H1 (cell line): Measurements from ENCODE around the gene PPIA. TPM values are rescaled to one million over a fixed set of nuclear protein-coding genes. Genes with fewer than 3 reads are reported as not detected.

Experiments used
- CTCF ChIA-PET: fragments of 300-600 bp; sonication (Branson Sonifier 250); formaldehyde crosslinking; loops from one replicate; lab custom pipeline; 2021; ENCODE audit not compliant: partially characterized antibody; lab: Charles Lee
- POLR2A ChIA-PET: fragments of 300-600 bp; sonication (Branson Sonifier 250); formaldehyde crosslinking; loops from one replicate; lab custom pipeline; 2021; ENCODE audit warnings: inconsistent platforms; ENCODE audit not compliant: partially characterized antibody; lab: Charles Lee
- DNase-seq, 2 experiments: peaks; one replicate each; pipeline versions ENCODE4 v3.0.0 to v3.0.0-alpha.2; 2010 to 2022; ENCODE audit warnings: low spot score in 2 of 2, low read depth in 1 of 2, mixed read lengths in 1 of 2
- FAIRE-seq: peaks from 2 replicates; lab custom pipeline; 2011; peaks lifted over from hg19 to GRCh38; lab: Jason Lieb, UNC
- H2AFZ ChIP-seq: 2 replicates; pipeline ENCODE4 v1.8.1; 2012; ENCODE audit warnings: low read length, inconsistent platforms
- H2AK5ac ChIP-seq: 2 replicates; pipeline ENCODE4 v1.6.1; 2013; ENCODE audit warnings: low read depth, low read length
- H2BK120ac ChIP-seq: replicated peaks from 2 replicates; pipeline ENCODE3; 2013; ENCODE audit warnings: low read depth, low read length, inconsistent platforms
- H2BK12ac ChIP-seq: 2 replicates; pipeline ENCODE4 v1.6.1; 2013; ENCODE audit warnings: low read depth, low read length
- H2BK15ac ChIP-seq: 2 replicates; pipeline ENCODE4 v1.6.1; 2013; ENCODE audit warnings: low read length
- H2BK20ac ChIP-seq: 2 replicates; pipeline ENCODE4 v1.6.1; 2013; ENCODE audit warnings: low read length
- H2BK5ac ChIP-seq: 2 replicates; pipeline ENCODE4 v1.6.1; 2013; ENCODE audit warnings: low read depth, low read length
- H3K14ac ChIP-seq: 2 replicates; pipeline ENCODE4 v1.6.1; 2013; ENCODE audit warnings: inconsistent platforms; ENCODE audit not compliant: insufficient read length
- H3K18ac ChIP-seq: 2 replicates; pipeline ENCODE4 v1.6.1; 2013; ENCODE audit warnings: low read length; ENCODE audit errors: extremely low read depth
- H3K23ac ChIP-seq: 2 replicates; pipeline ENCODE4 v1.6.1; 2013; ENCODE audit warnings: inconsistent platforms; ENCODE audit not compliant: insufficient read length
- H3K23me2 ChIP-seq: 2 replicates; pipeline ENCODE4 v1.6.1; 2013; ENCODE audit warnings: low read depth, low read length
- H3K27ac ChIP-seq: 2 replicates; pipeline ENCODE4 v1.6.1; 2011; ENCODE audit warnings: low read depth, low read length, inconsistent platforms
- H3K27me3 ChIP-seq, 4 experiments: replicated peaks in 1 of 4; 1 replicate in 1 of 4; 2 replicates in 3 of 4; pipeline versions ENCODE4 v1.6.1 to v1.8.1; 2011 to 2013; ENCODE audit warnings: low read length in 3 of 4, mild to moderate bottlenecking in 3 of 4, inconsistent platforms in 2 of 4, mixed read lengths in 2 of 4, moderate library complexity in 1 of 4; ENCODE audit not compliant: control insufficient read depth in 3 of 4, insufficient read depth in 3 of 4; ENCODE audit errors: extremely low read depth in 1 of 4
- H3K36me3 ChIP-seq, 4 experiments: 2 replicates each; pipeline versions ENCODE4 v1.6.1 to v1.8.1; 2011 to 2013; ENCODE audit warnings: mild to moderate bottlenecking in 4 of 4, low read length in 3 of 4, moderate library complexity in 2 of 4, control low read depth in 1 of 4, inconsistent platforms in 1 of 4; ENCODE audit not compliant: insufficient read depth in 4 of 4, control insufficient read depth in 2 of 4
- H3K4ac ChIP-seq: replicated peaks from 2 replicates; pipeline ENCODE3; 2013; ENCODE audit warnings: low read length, low read depth, mixed read lengths, inconsistent platforms; ENCODE audit not compliant: insufficient read length
- H3K4me1 ChIP-seq, 4 experiments: replicated peaks in 1 of 4; 1 replicate in 1 of 4; 2 replicates in 3 of 4; pipeline versions ENCODE4 v1.6.1 to v1.8.1; 2011 to 2013; ENCODE audit warnings: low read length in 3 of 4, inconsistent platforms in 2 of 4, mixed read lengths in 1 of 4; ENCODE audit not compliant: insufficient read depth in 4 of 4, control insufficient read depth in 3 of 4
- H3K4me2 ChIP-seq, 2 experiments: 2 replicates each; pipeline versions ENCODE4 v1.6.1 to v1.8.1; 2011 to 2013; ENCODE audit warnings: low read depth in 2 of 2, low read length in 2 of 2, control low read depth in 1 of 2, inconsistent platforms in 1 of 2, mild to moderate bottlenecking in 1 of 2; ENCODE audit not compliant: insufficient read depth in 1 of 2
- H3K4me3 ChIP-seq, 4 experiments: fragments of 200-600, 300-600 bp in 1 of 4; sonication (generic), shearing (Covaris generic), sonication (Bioruptor Twin) in 1 of 4; 2 replicates each; pipeline versions ENCODE4 v1.5.1 to v1.8.1; 2011 to 2016; ENCODE audit warnings: low read length in 4 of 4, low read depth in 3 of 4, control low read depth in 2 of 4, inconsistent platforms in 2 of 4, mild to moderate bottlenecking in 2 of 4, mixed read lengths in 1 of 4, moderate library complexity in 1 of 4; ENCODE audit not compliant: insufficient read depth in 2 of 4; ENCODE audit errors: extremely low read depth in 1 of 4
- H3K56ac ChIP-seq: replicated peaks from 2 replicates; pipeline ENCODE3; 2013; ENCODE audit warnings: low read depth, mild to moderate bottlenecking, mixed read lengths, low read length, inconsistent platforms; ENCODE audit not compliant: insufficient read length
- H3K79me1 ChIP-seq: 2 replicates; pipeline ENCODE4 v1.6.1; 2013; ENCODE audit warnings: low read depth, low read length, control low read depth
- H3K79me2 ChIP-seq, 2 experiments: 2 replicates each; pipeline versions ENCODE4 v1.6.1 to v1.8.1; 2012 to 2013; ENCODE audit warnings: low read length in 2 of 2, mild to moderate bottlenecking in 2 of 2, inconsistent platforms in 1 of 2; ENCODE audit not compliant: insufficient read depth in 2 of 2, control insufficient read depth in 1 of 2
- H3K9ac ChIP-seq, 4 experiments: replicated peaks in 1 of 4; 1 replicate in 1 of 4; 2 replicates in 3 of 4; pipeline versions ENCODE4 v1.6.1 to v1.8.1; 2011 to 2013; ENCODE audit warnings: low read depth in 3 of 4, low read length in 3 of 4, control low read depth in 2 of 4, mild to moderate bottlenecking in 2 of 4, moderate library complexity in 2 of 4, inconsistent platforms in 1 of 4; ENCODE audit errors: extremely low read depth in 1 of 4
- H3K9me3 ChIP-seq, 2 experiments: 2 replicates each; pipeline versions ENCODE4 v1.6.1 to v1.8.1; 2012 to 2013; ENCODE audit warnings: mild to moderate bottlenecking in 2 of 2, moderate library complexity in 2 of 2, control low read depth in 1 of 2, inconsistent platforms in 1 of 2, low read depth in 1 of 2, low read length in 1 of 2, mixed read lengths in 1 of 2; ENCODE audit not compliant: insufficient read depth in 2 of 2
- H4K20me1 ChIP-seq, 2 experiments: replicated peaks in 1 of 2; 2 replicates each; pipeline versions ENCODE3 to v1.8.1; 2011 to 2013; ENCODE audit warnings: inconsistent platforms in 2 of 2, low read length in 2 of 2, mild to moderate bottlenecking in 1 of 2; ENCODE audit not compliant: insufficient read depth in 2 of 2, control insufficient read depth in 1 of 2
- H4K5ac ChIP-seq: 2 replicates; pipeline ENCODE4 v1.6.1; 2013; ENCODE audit warnings: low read length, low read depth, mixed read lengths, inconsistent platforms; ENCODE audit not compliant: insufficient read length
- H4K8ac ChIP-seq: 2 replicates; pipeline ENCODE4 v1.8.0; 2013; ENCODE audit warnings: mild to moderate bottlenecking, moderate library complexity, low read length, inconsistent platforms; ENCODE audit not compliant: insufficient read depth; ENCODE audit errors: extremely low read depth
- H4K91ac ChIP-seq: replicated peaks from 2 replicates; pipeline ENCODE3; 2013; ENCODE audit warnings: low read length, mixed read lengths, inconsistent platforms; ENCODE audit not compliant: insufficient read length
- BACH1 ChIP-seq: IDR thresholded peaks from 2 replicates; pipeline ENCODE4 v1.6.1; 2012; ENCODE audit warnings: low read length, improper control_type of control experiment
- BRCA1 ChIP-seq: IDR thresholded peaks from 2 replicates; pipeline ENCODE4 v1.6.1; 2012; ENCODE audit warnings: low read depth, low read length, improper control_type of control experiment
- CBX8 ChIP-seq: fragments of 300-800, 300-1000 bp; sonication (generic); IDR thresholded peaks from 2 replicates; pipeline ENCODE4 v1.7.1; 2016; ENCODE audit warnings: low read depth, low read length, borderline replicate concordance
- EP300 ChIP-seq, 2 experiments: IDR thresholded peaks; 1 replicate in 1 of 2; 2 replicates in 1 of 2; pipeline ENCODE4 v1.6.1; 2011 to 2012; ENCODE audit warnings: low read depth in 2 of 2, low read length in 2 of 2, mild to moderate bottlenecking in 2 of 2, borderline replicate concordance in 1 of 2, inconsistent platforms in 1 of 2, moderate library complexity in 1 of 2
- GTF2F1 ChIP-seq: IDR thresholded peaks from 2 replicates; pipeline ENCODE4 v1.6.1; 2012; ENCODE audit warnings: low read depth, low read length, improper control_type of control experiment, borderline replicate concordance
- JUN ChIP-seq: IDR thresholded peaks from 2 replicates; pipeline ENCODE4 v1.6.1; 2011; ENCODE audit warnings: low read depth, mild to moderate bottlenecking, improper control_type of control experiment, low read length
- KDM5A ChIP-seq: fragments of 200-600 bp; IDR thresholded peaks from 2 replicates; pipeline ENCODE4 v1.7.1; 2012; ENCODE audit warnings: mild to moderate bottlenecking, low read length, inconsistent platforms, mixed read lengths
- RAD21 ChIP-seq, 2 experiments: IDR thresholded peaks in 1 of 2; conservative IDR thresholded peaks in 1 of 2; 2 replicates each; pipeline ENCODE4 v1.6.1; 2011; ENCODE audit warnings: low read depth in 2 of 2, low read length in 2 of 2, improper control_type of control experiment in 1 of 2, inconsistent platforms in 1 of 2, mild to moderate bottlenecking in 1 of 2, moderate library complexity in 1 of 2
- SAP30 ChIP-seq: fragments of 300-600 bp; sonication (generic); IDR thresholded peaks from 2 replicates; pipeline ENCODE4 v1.7.1; 2012; ENCODE audit warnings: low read length, moderate library complexity, mild to moderate bottlenecking, inconsistent platforms; ENCODE audit not compliant: insufficient read depth, insufficient replicate concordance
- SP4 ChIP-seq: IDR thresholded peaks from 2 replicates; pipeline ENCODE4 v1.6.1; 2012; ENCODE audit warnings: low read length, inconsistent platforms
- TAF7 ChIP-seq: optimal IDR thresholded peaks from 2 replicates; pipeline ENCODE3; 2011; ENCODE audit warnings: low read depth, mild to moderate bottlenecking, inconsistent platforms, low read length, moderate library complexity, borderline replicate concordance
- TEAD4 ChIP-seq: IDR thresholded peaks from 2 replicates; pipeline ENCODE4 v1.6.1; 2012; ENCODE audit warnings: low read depth, low read length, inconsistent platforms, mixed read lengths
- WGBS, 2 experiments: shearing (Covaris generic) in 1 of 2; methylation state at CpG; one replicate each; pipeline versions ENCODE4 v1.1.6 to v1.1.7; 2013 to 2015; ENCODE audit warnings: low lambda C conversion rate in 2 of 2, mixed read lengths in 2 of 2, inconsistent platforms in 1 of 2, low coverage in 1 of 2, missing lambda C conversion rate in 1 of 2; ENCODE audit not compliant: insufficient replicate concordance in 2 of 2, insufficient coverage in 1 of 2, insufficient read length in 1 of 2; ENCODE audit errors: extremely low coverage in 1 of 2, missing lambda C conversion rate in 1 of 2; 5-methylcytosine and 5-hydroxymethylcytosine counted together
- polyA plus RNA-seq, 7 experiments: library from polyadenylated mRNA; depleted of rRNA in 3 of 7; stranded (reverse) in 5 of 7; unstranded in 2 of 7; fragments of >200 nt in 5 of 7; fragments of 200-250 nt in 2 of 7; gene quantifications; 1 replicate in 5 of 7; 2 replicates in 1 of 7; 4 replicates in 1 of 7; pipeline versions ENCODE4 v1.2.1 to v1.2.3, GENCODE V29; 2011 to 2013; ENCODE audit warnings: missing spikeins in 2 of 7, mixed read lengths in 2 of 7
- total RNA-seq: library from RNA; stranded (reverse); fragmentation: NEBNext Ultra II Directional; extraction: Animal tissue kit (Norgen Biotek cat#: 25700); gene quantifications from 2 replicates; pipeline ENCODE4 v1.2.1, GENCODE V29; 2021

PPIA gene
- total and polyA plus RNA-seq, 2 of the 8 experiments (the other 6 are each of a cell fraction or from before 2014, with no cell fraction given): 2,865 to 5,394 TPM

GRCh38 chr7:44765579-44766415, 30.7 kb upstream of the PPIA start:
- Histone ChIP-seq H3K27ac (no peak overlapping the region), H3K9ac (no peak overlapping the region), H2BK120ac (no peak overlapping the region), H3K4ac (no peak overlapping the region), H3K9me3 (no peaks in the 10 kb centered on the region), H2AK5ac (no peak overlapping the region), H3K18ac (no peak overlapping the region), H3K4me1 (peaks cover 0 to 4% (median 0%) of the 10 kb centered on the region in 4 experiments; a peak in 1 of 7 replicates), H2BK5ac (no peak overlapping the region), H2BK12ac (no peak overlapping the region), H3K4me2 (no peak overlapping the region), H3K36me3 (peaks cover 15 to 70% (median 40%) of the 10 kb centered on the region in 4 experiments), H3K79me2 (no peaks in the 10 kb centered on the region), H3K23me2 (no peaks in the 10 kb centered on the region), H3K56ac (no peak overlapping the region), H2AFZ (no peak overlapping the region), H4K5ac (no peak overlapping the region), H3K14ac (no peak overlapping the region), H4K8ac (no peak overlapping the region; the same call in 1 of the 2 replicates), H3K79me1 (peaks cover 3% of the 10 kb centered on the region), H2BK15ac (no peak overlapping the region), H3K23ac (no peak overlapping the region), H3K4me3 (no peak overlapping the region), H3K27me3 (no peaks in the 10 kb centered on the region), H4K91ac (no peak overlapping the region), H4K20me1 (peaks cover 2 to 11% of the 10 kb centered on the region in 2 experiments), H2BK20ac (no peak overlapping the region)
- DNase-seq: no peak
- ChIA-PET POLR2A (interaction anchor here (0.9 to 2.9 kb wide), 6 partner anchors 9 to 59 kb away, joined by 3 to 12 read pairs (median 4); partner anchors contain the start of gene PPIA), CTCF (interaction anchor here (0.8 to 1.4 kb wide), 4 partner anchors 15 to 89 kb away, joined by 3 to 6 read pairs (median 4); no protein-coding TSS in a partner anchor)
- 93% methylated on average over 17 of the region's 17 CpGs; no CpG with 5 or more reads in 1 of the 2 experiments for WGBS, 2 experiments
- FAIRE-seq: no peak
- TF ChIP-seq JUN (no peak), SP4 (no peak), TEAD4 (no peak), GTF2F1 (no peak), KDM5A (no peak), CBX8 (no peak), SAP30 (no peak), EP300 (IDR thresholded peaks at IDR 0.05; ENCODE audit: borderline replicate concordance in 1 of 2, low read depth in 2 of 2, low read length in 2 of 2) (no peak), BRCA1 (no peak), BACH1 (no peak), RAD21 (IDR thresholded peaks at IDR 0.05 in 1 of 2, conservative IDR thresholded peaks at IDR 0.05 in 1 of 2; ENCODE audit: low read depth in 2 of 2, low read length in 2 of 2) (no peak), TAF7 (no peak)
